Measurements from ENCODE around the gene LYRM1.
"Not testable (repeated sequence)": the region's sequence is repeated elsewhere in the genome, so short reads cannot be mapped to it uniquely, and the experiment has no call there.

Gene LYRM1

GRCh38 chr16:20931066-20931600 is 30.6 kb downstream of the LYRM1 start:
- H3K4me1 ChIP-seq (ENCODE audit: control insufficient read depth, insufficient read depth, low read length), result no peaks in the 10 kb centered on the region
- no peaks in the 10 kb centered on the region for H3K9me3 ChIP-seq (ENCODE audit: control insufficient read depth, low read length)
- no peak overlapping the region for H3K27ac ChIP-seq (ENCODE audit: insufficient read depth, low read depth, low read length, poor library complexity, severe bottlenecking)
- WGBS, 2 experiments, result 96 to 100% methylated on average over 5 of the region's 5 CpGs
- no peaks in the 10 kb centered on the region for H3K27me3 ChIP-seq (ENCODE audit: control insufficient read depth, insufficient read depth, low read length, poor library complexity, severe bottlenecking)
- no peak overlapping the region for H3K4me3 ChIP-seq (ENCODE audit: insufficient read depth, low read depth, low read length)
- no peaks in the 10 kb centered on the region for H3K36me3 ChIP-seq (ENCODE audit: control insufficient read depth, insufficient read depth, low read length)

GRCh38 chr16:20933589-20933988 is 33.0 kb downstream of the LYRM1 start:
- Histone ChIP-seq H3K4me3 (ENCODE audit: insufficient read depth, low read depth, low read length) (no peak overlapping the region), H3K36me3 (ENCODE audit: control insufficient read depth, insufficient read depth, low read length) (no peaks in the 10 kb centered on the region), H3K27me3 (ENCODE audit: control insufficient read depth, insufficient read depth, low read length, poor library complexity, severe bottlenecking) (no peaks in the 10 kb centered on the region), H3K27ac (ENCODE audit: insufficient read depth, low read depth, low read length, poor library complexity, severe bottlenecking) (no peak overlapping the region), H3K4me1 (ENCODE audit: control insufficient read depth, insufficient read depth, low read length) (no peaks in the 10 kb centered on the region), H3K9me3 (ENCODE audit: control insufficient read depth, low read length) (no peaks in the 10 kb centered on the region)

GRCh38 chr16:20937736-20938135 is 37.2 kb downstream of the LYRM1 start:
- Histone ChIP-seq H3K27ac (ENCODE audit: insufficient read depth, low read depth, low read length, poor library complexity, severe bottlenecking) (no peak overlapping the region), H3K27me3 (ENCODE audit: control insufficient read depth, insufficient read depth, low read length, poor library complexity, severe bottlenecking) (no peaks in the 10 kb centered on the region)

GRCh38 chr16:20938426-20938825 is 37.9 kb downstream of the LYRM1 start:
- Histone ChIP-seq H3K9me3 (ENCODE audit: control insufficient read depth, low read length) (no peaks in the 10 kb centered on the region), H3K4me1 (ENCODE audit: control insufficient read depth, insufficient read depth, low read length) (no peaks in the 10 kb centered on the region), H3K27ac (ENCODE audit: insufficient read depth, low read depth, low read length, poor library complexity, severe bottlenecking) (no peak overlapping the region), H3K27me3 (ENCODE audit: control insufficient read depth, insufficient read depth, low read length, poor library complexity, severe bottlenecking) (no peaks in the 10 kb centered on the region), H3K36me3 (ENCODE audit: control insufficient read depth, insufficient read depth, low read length) (no peaks in the 10 kb centered on the region), H3K4me3 (ENCODE audit: insufficient read depth, low read depth, low read length) (no peak overlapping the region)
- 93 to 96% methylated on average over 2 of the region's 2 CpGs for WGBS, 2 experiments

More at GRCh38 chr16:20937736-20938135, 37.2 kb downstream of the LYRM1 start:
- H3K4me3 ChIP-seq (ENCODE audit: insufficient read depth, low read depth, low read length), result no peak overlapping the region
- H3K9me3 ChIP-seq (ENCODE audit: control insufficient read depth, low read length), result no peaks in the 10 kb centered on the region
- no peaks in the 10 kb centered on the region for H3K4me1 ChIP-seq (ENCODE audit: control insufficient read depth, insufficient read depth, low read length)
- 93 to 96% methylated on average over 6 of the region's 6 CpGs for WGBS, 2 experiments
- H3K36me3 ChIP-seq (ENCODE audit: control insufficient read depth, insufficient read depth, low read length), result no peaks in the 10 kb centered on the region

GRCh38 chr16:20939611-20940010 is 39.0 kb downstream of the LYRM1 start:
- H3K27ac ChIP-seq (ENCODE audit: insufficient read depth, low read depth, low read length, poor library complexity, severe bottlenecking), result no peak overlapping the region
- H3K36me3 ChIP-seq (ENCODE audit: control insufficient read depth, insufficient read depth, low read length), result no peaks in the 10 kb centered on the region
- H3K4me3 ChIP-seq (ENCODE audit: insufficient read depth, low read depth, low read length), result no peak overlapping the region
- no peaks in the 10 kb centered on the region for H3K9me3 ChIP-seq (ENCODE audit: control insufficient read depth, low read length)
- H3K27me3 ChIP-seq (ENCODE audit: control insufficient read depth, insufficient read depth, low read length, poor library complexity, severe bottlenecking), result no peaks in the 10 kb centered on the region
- H3K4me1 ChIP-seq (ENCODE audit: control insufficient read depth, insufficient read depth, low read length), result no peaks in the 10 kb centered on the region

GRCh38 chr16:20940871-20941635 is 40.5 kb downstream of the LYRM1 start:
- no peak overlapping the region for H3K4me3 ChIP-seq (ENCODE audit: insufficient read depth, low read depth, low read length)
- no peak overlapping the region for H3K27ac ChIP-seq (ENCODE audit: insufficient read depth, low read depth, low read length, poor library complexity, severe bottlenecking)
- no peaks in the 10 kb centered on the region for H3K9me3 ChIP-seq (ENCODE audit: control insufficient read depth, low read length)
- 91 to 92% methylated on average over 6 of the region's 6 CpGs for WGBS, 2 experiments
- H3K36me3 ChIP-seq (ENCODE audit: control insufficient read depth, insufficient read depth, low read length), result no peaks in the 10 kb centered on the region
- H3K4me1 ChIP-seq (ENCODE audit: control insufficient read depth, insufficient read depth, low read length), result no peaks in the 10 kb centered on the region
- H3K27me3 ChIP-seq (ENCODE audit: control insufficient read depth, insufficient read depth, low read length, poor library complexity, severe bottlenecking), result no peaks in the 10 kb centered on the region

GRCh38 chr16:20941636-20941926 is 41.0 kb downstream of the LYRM1 start:
- 90 to 97% methylated on average over 6 of the region's 6 CpGs for WGBS, 2 experiments
- no peaks in the 10 kb centered on the region for H3K27me3 ChIP-seq (ENCODE audit: control insufficient read depth, insufficient read depth, low read length, poor library complexity, severe bottlenecking)

GRCh38 chr16:20942256-20942655 is 41.7 kb downstream of the LYRM1 start:
- 90 to 91% methylated on average over 3 to 4 of the region's 4 CpGs for WGBS, 2 experiments
- H3K36me3 ChIP-seq (ENCODE audit: control insufficient read depth, insufficient read depth, low read length), result no peaks in the 10 kb centered on the region

More at GRCh38 chr16:20941636-20941926, 41.0 kb downstream of the LYRM1 start:
- no peaks in the 10 kb centered on the region for H3K9me3 ChIP-seq (ENCODE audit: control insufficient read depth, low read length)
- no peaks in the 10 kb centered on the region for H3K4me1 ChIP-seq (ENCODE audit: control insufficient read depth, insufficient read depth, low read length)
- H3K27ac ChIP-seq (ENCODE audit: insufficient read depth, low read depth, low read length, poor library complexity, severe bottlenecking), result no peak overlapping the region
- H3K4me3 ChIP-seq (ENCODE audit: insufficient read depth, low read depth, low read length), result no peak overlapping the region
- no peaks in the 10 kb centered on the region for H3K36me3 ChIP-seq (ENCODE audit: control insufficient read depth, insufficient read depth, low read length)

GRCh38 chr16:20944861-20945574 is 44.4 kb downstream of the LYRM1 start:
- Histone ChIP-seq H3K27me3 (ENCODE audit: control insufficient read depth, insufficient read depth, low read length, poor library complexity, severe bottlenecking) (no peaks in the 10 kb centered on the region), H3K36me3 (ENCODE audit: control insufficient read depth, insufficient read depth, low read length) (no peaks in the 10 kb centered on the region), H3K4me3 (ENCODE audit: insufficient read depth, low read depth, low read length) (no peak overlapping the region), H3K4me1 (ENCODE audit: control insufficient read depth, insufficient read depth, low read length) (no peaks in the 10 kb centered on the region), H3K27ac (ENCODE audit: insufficient read depth, low read depth, low read length, poor library complexity, severe bottlenecking) (no peak overlapping the region), H3K9me3 (ENCODE audit: control insufficient read depth, low read length) (no peaks in the 10 kb centered on the region)
- 91% methylated on average over 5 of the region's 5 CpGs for WGBS, 2 experiments

More at GRCh38 chr16:20942256-20942655, 41.7 kb downstream of the LYRM1 start:
- Histone ChIP-seq H3K27me3 (ENCODE audit: control insufficient read depth, insufficient read depth, low read length, poor library complexity, severe bottlenecking) (no peaks in the 10 kb centered on the region), H3K4me3 (ENCODE audit: insufficient read depth, low read depth, low read length) (no peak overlapping the region), H3K27ac (ENCODE audit: insufficient read depth, low read depth, low read length, poor library complexity, severe bottlenecking) (no peak overlapping the region), H3K9me3 (ENCODE audit: control insufficient read depth, low read length) (no peaks in the 10 kb centered on the region), H3K4me1 (ENCODE audit: control insufficient read depth, insufficient read depth, low read length) (no peaks in the 10 kb centered on the region)

GRCh38 chr16:20945575-20945875 is 45.0 kb downstream of the LYRM1 start:
- H3K4me3 ChIP-seq (ENCODE audit: insufficient read depth, low read depth, low read length); H3K4me1 ChIP-seq (ENCODE audit: control insufficient read depth, insufficient read depth, low read length); H3K27ac ChIP-seq (ENCODE audit: insufficient read depth, low read depth, low read length, poor library complexity, severe bottlenecking); H3K9me3 ChIP-seq (ENCODE audit: control insufficient read depth, low read length); H3K27me3 ChIP-seq (ENCODE audit: control insufficient read depth, insufficient read depth, low read length, poor library complexity, severe bottlenecking); H3K36me3 ChIP-seq (ENCODE audit: control insufficient read depth, insufficient read depth, low read length): not testable (repeated sequence)
- WGBS, 2 experiments, result 92% methylated on average over 11 of the region's 11 CpGs

All from ectodermal cell (in vitro differentiated cells).